NB4 (cell line): ENCODE data around the gene UFC1.
A peak's percentile ranks its signal among the peaks of the same experiment; 100 is the strongest.

Experiments used
- DNase-seq: peaks from one replicate; pipeline ENCODE4 v3.0.0; 2010; ENCODE audit warnings: low read depth
- H3K4me3 ChIP-seq: one replicate; pipeline ENCODE4 v1.5.1; 2011; ENCODE audit warnings: mild to moderate bottlenecking, low read depth, low read length, moderate library complexity
- MYC ChIP-seq: IDR thresholded peaks from 2 replicates; pipeline ENCODE4 v1.6.1; 2011; ENCODE audit warnings: low read depth, low read length
- POLR2A ChIP-seq: IDR thresholded peaks from 2 replicates; pipeline ENCODE4 v1.6.1; 2011; ENCODE audit warnings: mild to moderate bottlenecking; ENCODE audit not compliant: insufficient read length; ENCODE audit errors: extremely low read depth
- TF ChIP-seq, protein P1 (sequence below): IDR thresholded peaks from 2 replicates; pipeline ENCODE4 v1.6.1; 2011; ENCODE audit warnings: low read depth, low read length
- TF ChIP-seq, protein P2 (sequence below): IDR thresholded peaks from one replicate; pipeline ENCODE4 v1.5.1; 2012; ENCODE audit warnings: low read depth, low read length

The UFC1 gene

DNA sequence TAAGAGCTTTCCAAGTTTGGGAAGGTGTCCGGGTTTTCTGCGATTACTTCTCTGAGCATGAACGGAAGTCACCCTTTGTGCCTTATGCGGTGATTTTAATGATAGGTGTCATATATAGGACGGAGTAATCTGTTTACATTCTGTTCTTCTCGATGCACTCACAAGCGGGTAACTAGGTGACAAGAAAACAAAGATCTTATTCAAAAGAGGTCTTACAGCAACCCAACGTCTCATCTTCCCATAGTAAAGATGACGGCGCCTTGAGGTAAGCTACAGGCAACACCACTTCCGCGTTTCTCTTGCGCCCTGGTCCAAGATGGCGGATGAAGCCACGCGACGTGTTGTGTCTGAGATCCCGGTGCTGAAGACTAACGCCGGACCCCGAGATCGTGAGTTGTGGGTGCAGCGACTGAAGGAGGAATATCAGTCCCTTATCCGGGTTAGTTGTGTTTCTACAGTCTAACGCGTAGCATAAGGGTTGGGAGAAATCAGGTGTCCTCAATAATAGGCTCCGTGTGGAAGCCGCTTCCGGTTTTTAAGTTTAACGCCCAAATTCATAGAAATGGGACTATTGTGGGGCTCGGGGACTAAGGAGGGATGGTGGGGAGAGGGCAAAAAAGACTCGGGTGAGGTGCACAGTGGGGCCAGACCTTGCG lies at the start of gene UFC1:
Gene UFC1 (plus strand): TSS at position 297 of the 656 bp plus-strand sequence. CDS start 20 bp downstream, at position 317.
- TF ChIP-seq, protein P1, sequence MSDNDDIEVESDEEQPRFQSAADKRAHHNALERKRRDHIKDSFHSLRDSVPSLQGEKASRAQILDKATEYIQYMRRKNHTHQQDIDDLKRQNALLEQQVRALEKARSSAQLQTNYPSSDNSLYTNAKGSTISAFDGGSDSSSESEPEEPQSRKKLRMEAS, result peak; percentile 74
- peak; percentile 58 for TF ChIP-seq POLR2A
- TF ChIP-seq, protein P2, sequence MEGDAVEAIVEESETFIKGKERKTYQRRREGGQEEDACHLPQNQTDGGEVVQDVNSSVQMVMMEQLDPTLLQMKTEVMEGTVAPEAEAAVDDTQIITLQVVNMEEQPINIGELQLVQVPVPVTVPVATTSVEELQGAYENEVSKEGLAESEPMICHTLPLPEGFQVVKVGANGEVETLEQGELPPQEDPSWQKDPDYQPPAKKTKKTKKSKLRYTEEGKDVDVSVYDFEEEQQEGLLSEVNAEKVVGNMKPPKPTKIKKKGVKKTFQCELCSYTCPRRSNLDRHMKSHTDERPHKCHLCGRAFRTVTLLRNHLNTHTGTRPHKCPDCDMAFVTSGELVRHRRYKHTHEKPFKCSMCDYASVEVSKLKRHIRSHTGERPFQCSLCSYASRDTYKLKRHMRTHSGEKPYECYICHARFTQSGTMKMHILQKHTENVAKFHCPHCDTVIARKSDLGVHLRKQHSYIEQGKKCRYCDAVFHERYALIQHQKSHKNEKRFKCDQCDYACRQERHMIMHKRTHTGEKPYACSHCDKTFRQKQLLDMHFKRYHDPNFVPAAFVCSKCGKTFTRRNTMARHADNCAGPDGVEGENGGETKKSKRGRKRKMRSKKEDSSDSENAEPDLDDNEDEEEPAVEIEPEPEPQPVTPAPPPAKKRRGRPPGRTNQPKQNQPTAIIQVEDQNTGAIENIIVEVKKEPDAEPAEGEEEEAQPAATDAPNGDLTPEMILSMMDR, result no peak
- peak; percentile 77 for TF ChIP-seq MYC
- peak; percentile 92 for DNase-seq
- peak within 1 kb of the TSS; percentile 95 for H3K4me3 ChIP-seq

DNA sequence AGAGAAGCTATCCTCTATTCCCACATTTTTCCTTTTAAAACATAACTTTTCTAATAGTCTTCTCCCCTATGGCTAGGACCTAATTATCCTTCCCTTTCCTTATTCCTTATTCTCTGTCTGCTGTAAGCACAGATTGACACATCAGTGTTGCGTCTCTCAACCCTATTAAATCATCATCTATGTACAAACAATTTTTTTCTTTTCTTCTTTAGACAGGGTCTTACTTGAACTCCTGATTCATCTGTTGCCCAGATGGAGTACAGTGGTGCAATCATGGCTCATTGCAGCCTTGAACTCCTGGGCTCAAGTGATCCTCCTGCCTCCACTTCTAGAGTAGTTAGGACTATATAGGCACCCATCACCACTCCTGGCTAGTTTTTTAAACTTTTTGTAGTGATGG lies 47.3 kb upstream of the UFC1 start:
- TF ChIP-seq, protein P1, result no peak
- TF ChIP-seq POLR2A (no peak), MYC (no peak)
- TF ChIP-seq, protein P2, result no peak
- no peak for DNase-seq
- H3K4me3 ChIP-seq, result no peak overlapping the region

DNA sequence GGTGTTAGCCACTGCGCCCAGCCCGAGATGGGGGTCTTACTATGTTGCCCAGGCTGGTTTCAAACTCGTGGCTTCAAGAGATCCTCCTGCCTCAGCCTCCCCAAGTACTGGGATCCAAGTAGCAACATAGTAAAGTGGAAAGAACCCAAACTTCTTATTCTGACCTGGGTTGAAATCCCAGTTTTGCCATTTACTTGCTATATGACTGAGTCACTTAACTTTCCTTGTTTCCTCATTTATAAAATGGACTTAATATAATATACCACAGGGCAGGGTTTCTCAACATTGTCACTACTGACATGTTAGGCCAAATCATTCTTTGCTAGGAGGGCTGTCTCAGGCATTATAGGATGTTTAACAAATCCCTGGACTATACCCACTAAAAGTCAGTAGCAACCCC lies 42.7 kb upstream of the UFC1 start:
- H3K4me3 ChIP-seq, result no peak overlapping the region
- TF ChIP-seq POLR2A, result no peak
- TF ChIP-seq, protein P1, result no peak
- TF ChIP-seq, protein P2, result no peak
- DNase-seq, result no peak

DNA sequence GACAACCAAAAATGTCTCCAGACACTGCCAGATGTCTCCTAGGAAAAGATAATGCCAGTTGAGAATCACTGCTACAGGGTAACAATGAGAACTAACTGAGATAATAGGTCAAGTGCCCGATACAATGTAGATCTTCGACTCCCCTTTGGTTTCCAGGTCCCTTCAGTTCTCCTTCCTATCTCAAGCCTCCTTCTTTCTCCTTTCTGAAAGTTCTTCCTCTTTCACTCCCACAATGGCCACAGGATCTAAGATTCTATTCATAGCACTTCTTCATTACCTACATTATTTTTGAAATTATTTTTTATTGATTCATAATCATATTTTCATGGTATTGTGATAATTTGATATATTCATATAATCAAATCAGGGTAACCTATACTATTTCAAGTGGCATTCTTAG lies 42.3 kb upstream of the UFC1 start:
- H3K4me3 ChIP-seq, result no peak overlapping the region
- TF ChIP-seq, protein P2, result no peak
- TF ChIP-seq MYC (no peak), POLR2A (no peak)
- peak; percentile 32 for DNase-seq

DNA sequence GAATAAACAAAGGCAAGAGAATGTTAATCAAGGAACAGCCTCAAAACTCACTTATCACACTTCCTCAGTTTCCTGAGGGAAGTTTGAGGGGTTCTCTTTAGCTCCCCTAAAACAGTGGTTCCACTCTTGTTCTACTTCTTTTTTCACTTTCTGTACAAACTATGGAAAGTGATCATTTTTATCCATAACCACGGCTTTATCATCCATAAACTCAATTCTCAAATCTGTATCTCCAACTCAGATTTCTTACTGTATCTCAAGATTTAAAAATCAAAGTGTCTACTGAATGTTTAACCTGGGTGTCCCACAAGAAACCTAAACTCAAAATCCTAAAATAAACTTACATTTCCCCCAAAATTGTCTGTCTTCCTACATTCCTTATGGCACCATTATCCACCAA lies 39.9 kb upstream of the UFC1 start:
- DNase-seq, result no peak
- TF ChIP-seq, protein P1, result no peak
- TF ChIP-seq, protein P2, result no peak
- no peak for TF ChIP-seq MYC
- no peak for TF ChIP-seq POLR2A
- H3K4me3 ChIP-seq, result peak overlapping the region; percentile 9

DNA sequence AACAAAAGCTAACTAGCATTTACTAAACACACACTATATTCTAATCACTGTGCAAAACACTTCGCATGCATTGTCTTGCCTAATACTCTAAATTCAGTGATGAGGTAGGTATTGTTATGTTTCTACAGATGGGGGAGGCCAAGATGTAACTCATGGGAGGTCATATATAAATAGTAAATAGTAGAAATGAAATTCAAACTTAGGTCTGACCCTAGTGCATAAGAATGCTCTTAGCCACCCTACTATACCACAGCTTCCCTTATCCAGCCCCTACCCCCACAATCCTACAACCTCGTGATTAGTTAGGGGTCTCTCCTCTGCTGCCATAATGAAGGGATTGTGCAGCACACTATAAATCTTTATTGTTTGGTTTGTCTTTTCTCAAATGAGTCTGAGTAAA lies 39.2 kb upstream of the UFC1 start:
- no peak overlapping the region for H3K4me3 ChIP-seq
- no peak for DNase-seq
- TF ChIP-seq POLR2A (no peak), MYC (no peak)
- TF ChIP-seq, protein P2, result no peak
- TF ChIP-seq, protein P1, result no peak
